Inferior parietal cortex (tissue), 1 donor: ENCODE data around the gene HGD.

ENCODE experiments used
- DNase-seq: peaks from one replicate; pipeline ENCODE4 v3.0.0-alpha.2; 2016; ENCODE audit errors: extremely low spot score

Gene HGD

DNA sequence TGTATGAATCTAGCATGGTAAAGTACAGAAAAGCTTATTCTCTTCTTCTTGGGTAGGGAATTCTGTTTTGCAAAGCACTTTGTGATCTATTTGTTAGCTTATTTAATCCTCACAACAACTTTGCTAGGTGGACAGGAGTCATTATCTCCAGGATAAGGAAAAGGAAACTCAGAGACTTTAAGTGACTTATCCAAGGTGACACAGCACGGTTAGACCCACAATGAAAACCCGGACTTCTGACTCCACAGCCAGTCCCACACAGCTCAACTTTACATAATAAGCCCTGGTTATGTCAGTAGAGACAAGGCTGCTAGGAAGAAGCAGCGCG lies 86.3 kb downstream of the HGD start:
- DNase-seq, result no peak

GRCh38 chr3:120587332-120587975 lies 94.6 kb downstream of the HGD start:
- DNase-seq, result no peak
